NB4 (cell line): ENCODE measurements around the gene KAZN.

ENCODE experiments used
- DNase-seq: peaks from one replicate; pipeline ENCODE4 v3.0.0; 2010; ENCODE audit warnings: low read depth
- H3K4me3 ChIP-seq: one replicate; pipeline ENCODE4 v1.5.1; 2011; ENCODE audit warnings: mild to moderate bottlenecking, low read depth, low read length, moderate library complexity
- CTCF ChIP-seq: IDR thresholded peaks from one replicate; pipeline ENCODE4 v1.5.1; 2012; ENCODE audit warnings: low read depth, low read length
- MAX ChIP-seq: IDR thresholded peaks from 2 replicates; pipeline ENCODE4 v1.6.1; 2011; ENCODE audit warnings: low read depth, low read length
- MYC ChIP-seq: IDR thresholded peaks from 2 replicates; pipeline ENCODE4 v1.6.1; 2011; ENCODE audit warnings: low read depth, low read length
- POLR2A ChIP-seq: IDR thresholded peaks from 2 replicates; pipeline ENCODE4 v1.6.1; 2011; ENCODE audit warnings: mild to moderate bottlenecking; ENCODE audit not compliant: insufficient read length; ENCODE audit errors: extremely low read depth

KAZN gene

GRCh38 chr1:14725695-14726094, 127.2 kb downstream of the KAZN start:
- no peak overlapping the region for H3K4me3 ChIP-seq
- no peak for TF ChIP-seq POLR2A
- no peak for TF ChIP-seq MAX
- TF ChIP-seq MYC = no peak
- TF ChIP-seq CTCF = no peak
- no peak for DNase-seq

DNA sequence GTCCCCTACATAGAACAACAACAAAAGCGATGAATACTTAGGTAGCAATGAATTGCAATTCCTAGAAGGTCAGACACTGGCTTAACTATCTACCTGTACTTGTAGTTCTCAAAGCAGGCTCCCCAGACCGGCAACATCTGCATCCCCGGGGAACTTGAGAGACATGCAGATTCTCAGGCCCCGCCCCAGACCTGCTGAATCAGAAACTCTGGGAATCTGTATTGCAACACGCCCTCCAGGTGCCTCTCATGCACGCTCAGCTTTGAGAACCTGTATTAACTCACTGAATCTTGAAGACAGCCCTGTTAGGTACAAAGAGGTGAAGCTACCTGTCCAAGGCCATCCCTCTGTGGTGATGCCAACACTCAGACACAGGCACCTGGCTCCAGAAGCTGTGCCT, 128.1 kb downstream of the KAZN start:
- H3K4me3 ChIP-seq = no peak overlapping the region
- DNase-seq = no peak
- TF ChIP-seq MYC (no peak), POLR2A (no peak), MAX (no peak), CTCF (no peak)

- TF ChIP-seq POLR2A (no peak), CTCF (no peak), MYC (no peak), MAX (no peak)
- DNase-seq = no peak
These were observed 130.0 kb downstream of the KAZN start for GRCh38 chr1:14728516-14728915.

GRCh38 chr1:14732728-14733047, 134.2 kb downstream of the KAZN start:
- no peak overlapping the region for H3K4me3 ChIP-seq
- TF ChIP-seq MAX (no peak), POLR2A (no peak), CTCF (no peak), MYC (no peak)
- DNase-seq = no peak

More at GRCh38 chr1:14728516-14728915, 130.0 kb downstream of the KAZN start:
- H3K4me3 ChIP-seq = no peak overlapping the region

DNA sequence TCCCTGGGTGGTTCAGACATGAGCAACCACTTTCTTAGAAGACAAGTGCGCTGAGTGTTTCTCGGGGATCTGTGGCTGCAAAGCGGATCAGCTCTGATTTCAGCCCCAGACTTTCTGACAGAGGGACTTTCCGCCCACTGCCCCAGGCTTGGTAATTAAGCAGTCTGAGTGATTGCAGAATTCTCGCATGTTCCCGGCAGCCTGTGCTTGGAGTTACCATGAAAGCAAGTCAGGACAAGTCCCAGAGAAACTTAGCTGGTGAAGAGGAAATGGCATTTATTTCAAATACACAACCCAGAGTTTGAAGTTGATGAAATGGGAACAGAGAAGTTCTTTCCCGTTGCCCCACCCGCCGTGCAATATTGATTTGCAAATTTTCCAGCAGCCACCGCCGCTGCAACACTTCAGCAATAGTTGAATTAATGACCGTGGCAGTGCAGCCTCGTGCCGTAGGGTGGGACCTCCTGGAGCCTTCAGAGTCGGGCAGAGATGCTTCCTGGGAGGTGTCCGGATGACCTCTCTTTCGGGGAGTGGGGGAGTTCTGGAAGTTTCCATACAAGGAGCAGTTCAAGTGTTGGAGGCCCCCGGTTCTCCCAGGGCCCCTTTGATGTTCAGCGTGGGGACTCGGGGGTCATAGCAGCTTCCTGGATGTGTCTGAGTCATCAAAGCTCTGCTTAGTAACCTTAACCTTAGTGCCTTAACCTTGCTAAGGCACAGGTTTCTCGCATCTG, 134.7 kb downstream of the KAZN start:
- no peak overlapping the region for H3K4me3 ChIP-seq
- TF ChIP-seq POLR2A (no peak), MAX (no peak), CTCF (no peak), MYC (no peak)
- DNase-seq = no peak
